ENCODE results near the gene C6orf163. TPM values are rescaled to one million over a fixed set of nuclear protein-coding genes. Genes with fewer than 3 reads are reported as not detected.

C6orf163 gene
- total RNA-seq, 1 donor from 2014 or later: 3.2 TPM

GRCh38 chr6:87407901-87408720, 63.5 kb downstream of the C6orf163 start, which contains the start of gene CFAP206:
Gene CFAP206 (plus strand): TSS chr6:87407972. CDS start chr6:87409840, 1,868 bp downstream.
- intact Hi-C loops (cut with micrococcal nuclease): loop anchor here (1.0 kb wide), 8 partner anchors 28 to 1555 kb away; partner anchors contain the start of genes AKIRIN2, ORC3, RNGTT and SLC35A1

- intact Hi-C loops (cut with micrococcal nuclease): loop anchor here (1.0 kb wide), 8 partner anchors 28 to 1555 kb away; partner anchors contain the start of genes AKIRIN2, ORC3, RNGTT and SLC35A1
Measured at GRCh38 chr6:87408721-87409155, 64.1 kb downstream of the C6orf163 start.

Other genes with a start within 250 kb of the C6orf163 start
- not detected in 2 replicates for gene CGA, start 249.7 kb upstream of the C6orf163 start, total RNA-seq
- gene ZNF292, start 189.2 kb upstream of the C6orf163 start, total RNA-seq: 54.9 and 59.2 TPM in 2 replicates
- gene SMIM8, start 22.2 kb upstream of the C6orf163 start, total RNA-seq: 9.7 and 10.9 TPM in 2 replicates
- gene GJB7, start 15.5 kb upstream of the C6orf163 start, total RNA-seq: not detected in 2 replicates
- not detected in 2 replicates for gene CFAP206, start 63.2 kb downstream of the C6orf163 start, total RNA-seq
- 12.2 and 13.6 TPM in 2 replicates for gene SLC35A1, start 128.2 kb downstream of the C6orf163 start, total RNA-seq
- gene RARS2, start 245.2 kb downstream of the C6orf163 start, total RNA-seq: 25.5 and 27.6 TPM in 2 replicates
- 32.9 and 35.1 TPM in 2 replicates for gene ORC3, start 245.3 kb downstream of the C6orf163 start, total RNA-seq